OCI-LY1 (cell line): Measurements from ENCODE around the gene DRG1.
A peak's percentile ranks its signal among the peaks of the same experiment; 100 is the strongest.

ENCODE experiments used
- H2AFZ ChIP-seq: fragments of 200-600 bp; sonication (generic), shearing (Covaris generic); 2 replicates; pipeline ENCODE4 v1.6.0; 2014; ENCODE audit warnings: antibody characterized with exemption, mild to moderate bottlenecking, low read length
- H3F3A ChIP-seq: fragments of 200-600 bp; sonication (generic), shearing (Covaris generic); 2 replicates; pipeline ENCODE4 v1.6.0; 2014; ENCODE audit warnings: mild to moderate bottlenecking, antibody characterized with exemption, low read length, moderate library complexity; ENCODE audit not compliant: insufficient read depth
- H3K27ac ChIP-seq: fragments of 200-600 bp; sonication (generic); 2 replicates; pipeline ENCODE4 v1.5.1; 2014; ENCODE audit warnings: low read length, mixed run types, mild to moderate bottlenecking, low read depth; ENCODE audit not compliant: poor library complexity, severe bottlenecking
- H3K27me3 ChIP-seq: fragments of 200-600 bp; sonication (generic); 2 replicates; pipeline ENCODE4 v1.6.0; 2014; ENCODE audit warnings: antibody characterized with exemption, mild to moderate bottlenecking, low read length, moderate library complexity; ENCODE audit not compliant: insufficient read depth
- H3K36me3 ChIP-seq: fragments of 200-600 bp; sonication (generic); 2 replicates; pipeline ENCODE4 v1.6.1; 2014; ENCODE audit warnings: mild to moderate bottlenecking, antibody characterized with exemption, low read length, moderate library complexity, mixed read lengths; ENCODE audit not compliant: insufficient read depth
- H3K4me1 ChIP-seq: fragments of 200-600 bp; sonication (generic); 2 replicates; pipeline ENCODE4 v1.5.1; 2014; ENCODE audit warnings: mild to moderate bottlenecking, low read length, moderate library complexity; ENCODE audit not compliant: insufficient read depth, severe bottlenecking
- H3K4me2 ChIP-seq: fragments of 200-600 bp; sonication (generic), shearing (Covaris generic); 2 replicates; pipeline ENCODE4 v1.6.1; 2014; ENCODE audit warnings: low read length
- H3K4me3 ChIP-seq: fragments of 200-600 bp; sonication (generic); 2 replicates; pipeline ENCODE4 v1.5.1; 2014; ENCODE audit warnings: low read length, low read depth, mild to moderate bottlenecking, mixed read lengths; ENCODE audit not compliant: poor library complexity, severe bottlenecking
- H3K79me2 ChIP-seq: fragments of 200-600 bp; shearing (Covaris generic); 2 replicates; pipeline ENCODE4 v1.6.1; 2016; ENCODE audit warnings: mixed run types, low read length, mixed read lengths; ENCODE audit not compliant: insufficient read depth
- H3K9ac ChIP-seq: fragments of 200-600 bp; sonication (generic), shearing (Covaris generic); 2 replicates; pipeline ENCODE4 v1.6.1; 2014; ENCODE audit warnings: mild to moderate bottlenecking, low read length, mixed read lengths
- H3K9me2 ChIP-seq: fragments of 200-600 bp; sonication (generic), shearing (Covaris generic); 2 replicates; pipeline ENCODE4 v1.6.1; 2014; ENCODE audit warnings: low read depth, mild to moderate bottlenecking, low read length, mixed read lengths
- H3K9me3 ChIP-seq: fragments of 200-600 bp; shearing (Covaris generic); 2 replicates; pipeline ENCODE4 v1.6.1; 2014; ENCODE audit warnings: low read length, mixed read lengths
- H4K20me1 ChIP-seq: fragments of 200-600 bp; sonication (generic), shearing (Covaris generic); 2 replicates; pipeline ENCODE4 v1.6.0; 2016; ENCODE audit warnings: mild to moderate bottlenecking, low read length; ENCODE audit not compliant: insufficient read depth
- CTCF ChIP-seq: fragments of 200-600 bp; sonication (generic), shearing (Covaris generic); IDR thresholded peaks from 2 replicates; pipeline ENCODE4 v1.5.1; 2017; ENCODE audit warnings: mild to moderate bottlenecking, antibody characterized with exemption, low read length, moderate library complexity, mixed read lengths
- EZH2 ChIP-seq: fragments of 200-600 bp; sonication (generic), shearing (Covaris generic); IDR thresholded peaks from 2 replicates; pipeline ENCODE4 v1.8.0; 2017; ENCODE audit warnings: borderline replicate concordance, mixed run types, mild to moderate bottlenecking, antibody characterized with exemption, low read length, moderate library complexity, mixed read lengths

DRG1 gene

GRCh38 chr22:31474743-31475142, 75.3 kb downstream of the DRG1 start:
- peaks cover 15% of the 10 kb centered on the region for H3K4me1 ChIP-seq
- H3K4me2 ChIP-seq: no peak overlapping the region
- H2AFZ ChIP-seq: no peak overlapping the region
- TF ChIP-seq EZH2 (no peak), CTCF (no peak)
- no peak overlapping the region for H3K4me3 ChIP-seq
- no peaks in the 10 kb centered on the region for H3F3A ChIP-seq
- H3K9me2 ChIP-seq: no peaks in the 10 kb centered on the region
- no peak overlapping the region for H3K27ac ChIP-seq
- peaks cover 22% of the 10 kb centered on the region for H3K79me2 ChIP-seq
- no peaks in the 10 kb centered on the region for H3K9me3 ChIP-seq
- H4K20me1 ChIP-seq: no peaks in the 10 kb centered on the region
- no peaks in the 10 kb centered on the region for H3K27me3 ChIP-seq
- no peak overlapping the region for H3K9ac ChIP-seq
- H3K36me3 ChIP-seq: peaks cover 74% of the 10 kb centered on the region

- Histone ChIP-seq H3K4me2 (no peak overlapping the region), H3K79me2 (peaks cover 26% of the 10 kb centered on the region), H3K9me2 (no peaks in the 10 kb centered on the region), H3K27ac (no peak overlapping the region), H3K36me3 (peaks cover 79% of the 10 kb centered on the region), H3F3A (no peaks in the 10 kb centered on the region), H3K4me3 (no peak overlapping the region), H3K9me3 (no peaks in the 10 kb centered on the region), H3K4me1 (peaks cover 15% of the 10 kb centered on the region), H4K20me1 (no peaks in the 10 kb centered on the region), H3K9ac (no peak overlapping the region), H2AFZ (no peak overlapping the region), H3K27me3 (no peaks in the 10 kb centered on the region)
- TF ChIP-seq CTCF: no peak
- no peak for TF ChIP-seq EZH2
These were observed 76.4 kb downstream of the DRG1 start for GRCh38 chr22:31475800-31476199.

- Histone ChIP-seq H3K79me2 (peaks cover 26% of the 10 kb centered on the region), H3K27ac (peak overlapping the region; percentile 81), H3K4me3 (no peak overlapping the region)
These were observed 77.9 kb downstream of the DRG1 start for GRCh38 chr22:31477329-31477728.

More at GRCh38 chr22:31477329-31477728, 77.9 kb downstream of the DRG1 start:
- Histone ChIP-seq H3K4me2 (peak overlapping the region; percentile 45; the same call in 1 of the 2 replicates), H3K9me2 (no peaks in the 10 kb centered on the region), H3K36me3 (peaks cover 80% of the 10 kb centered on the region), H3K9ac (peak overlapping the region; percentile 27; the same call in 1 of the 2 replicates), H3K4me1 (peaks cover 15% of the 10 kb centered on the region), H3F3A (no peaks in the 10 kb centered on the region), H2AFZ (no peak overlapping the region), H3K27me3 (no peaks in the 10 kb centered on the region), H4K20me1 (no peaks in the 10 kb centered on the region), H3K9me3 (no peaks in the 10 kb centered on the region)
- TF ChIP-seq CTCF: no peak
- no peak for TF ChIP-seq EZH2
